Fibroblast of lung (primary cell): Measurements from ENCODE around the gene FANCE. TPM values are rescaled to one million over a fixed set of nuclear protein-coding genes. Genes with fewer than 3 reads are reported as not detected.
"Not testable (repeated sequence)": the region's sequence is repeated elsewhere in the genome, so short reads cannot be mapped to it uniquely, and the experiment has no call there.

Experiments used
- DNase-seq, 2 donors: peaks; one replicate each; pipeline versions ENCODE4 v3.0.0 to v3.0.0-alpha.2; 2010; ENCODE audit warnings: low read depth in 2 of 2
- H2AFZ ChIP-seq: 2 replicates; pipeline ENCODE4 v1.5.1; 2012; ENCODE audit warnings: low read length, control low read depth, inconsistent platforms
- H3K27ac ChIP-seq: 2 replicates; pipeline ENCODE4 v1.5.1; 2011; ENCODE audit warnings: low read length, control low read depth; ENCODE audit not compliant: insufficient read depth
- H3K27me3 ChIP-seq: 2 replicates; pipeline ENCODE4 v1.5.1; 2011; ENCODE audit warnings: mild to moderate bottlenecking, low read length; ENCODE audit not compliant: control insufficient read depth, insufficient read depth
- H3K36me3 ChIP-seq: 2 replicates; pipeline ENCODE4 v1.5.1; 2011; ENCODE audit warnings: low read length; ENCODE audit not compliant: control insufficient read depth, insufficient read depth
- H3K4me1 ChIP-seq: 2 replicates; pipeline ENCODE4 v1.5.1; 2011; ENCODE audit warnings: low read length; ENCODE audit not compliant: control insufficient read depth, insufficient read depth; ENCODE audit errors: extremely low read depth
- H3K4me2 ChIP-seq: 2 replicates; pipeline ENCODE4 v1.5.1; 2011; ENCODE audit warnings: low read length, control low read depth; ENCODE audit not compliant: insufficient read depth; ENCODE audit errors: extremely low read depth
- H3K4me3 ChIP-seq, 4 experiments: fragments of 200-600 bp in 1 of 4; sonication (generic) in 1 of 4; replicated peaks in 1 of 4; 2 replicates each; pipeline ENCODE4 v1.5.1; 2011 to 2016; ENCODE audit warnings: low read length in 4 of 4, low read depth in 3 of 4, mild to moderate bottlenecking in 3 of 4, control low read depth in 2 of 4, inconsistent platforms in 1 of 4, mixed read lengths in 1 of 4; ENCODE audit not compliant: insufficient read depth in 1 of 4; ENCODE audit errors: control extremely low read depth in 1 of 4
- H3K79me2 ChIP-seq: 2 replicates; pipeline ENCODE4 v1.5.1; 2012; ENCODE audit warnings: mild to moderate bottlenecking, low read length, inconsistent platforms; ENCODE audit not compliant: control insufficient read depth, insufficient read depth
- H3K9ac ChIP-seq: 2 replicates; pipeline ENCODE4 v1.5.1; 2011; ENCODE audit warnings: mild to moderate bottlenecking, low read length, control low read depth; ENCODE audit not compliant: insufficient read depth
- H3K9me3 ChIP-seq: 2 replicates; pipeline ENCODE4 v1.5.1; 2012; ENCODE audit warnings: low read depth, low read length; ENCODE audit not compliant: control insufficient read depth, insufficient read depth
- H4K20me1 ChIP-seq: 2 replicates; pipeline ENCODE4 v1.5.1; 2011; ENCODE audit warnings: low read length; ENCODE audit not compliant: control insufficient read depth, insufficient read depth; ENCODE audit errors: extremely low read depth
- EZH2 ChIP-seq: IDR thresholded peaks from 2 replicates; pipeline ENCODE4 v1.5.1; 2012; ENCODE audit warnings: low read length, control low read depth, mild to moderate bottlenecking; ENCODE audit errors: missing control alignments
- polyA plus RNA-seq, 2 donors: library from polyadenylated mRNA; depleted of rRNA in 1 of 2; stranded (reverse) in 1 of 2; unstranded in 1 of 2; fragments of >200 nt; gene quantifications; 2 replicates each; pipeline ENCODE4 v1.2.1, GENCODE V29; 2011 to 2012; ENCODE audit warnings: missing spikeins in 1 of 2
- total RNA-seq: library from RNA; depleted of rRNA; stranded (reverse); fragments of >200 nt; gene quantifications from 2 replicates; pipeline ENCODE4 v1.2.1, GENCODE V29; 2014
- TF ChIP-seq, protein P1 (sequence below), 2 donors: IDR thresholded peaks in 1 of 2; conservative IDR thresholded peaks in 1 of 2; 1 replicate in 1 of 2; 2 replicates in 1 of 2; pipeline ENCODE4 v1.5.1; 2011 to 2012; ENCODE audit warnings: low read length in 2 of 2, control low read depth in 1 of 2, inconsistent platforms in 1 of 2, low read depth in 1 of 2, mild to moderate bottlenecking in 1 of 2

The FANCE gene
- total and polyA plus RNA-seq, 2 donors (not counting 1 experiment from before 2014, with no cell fraction given): 3.2 to 10.7 TPM

DNA sequence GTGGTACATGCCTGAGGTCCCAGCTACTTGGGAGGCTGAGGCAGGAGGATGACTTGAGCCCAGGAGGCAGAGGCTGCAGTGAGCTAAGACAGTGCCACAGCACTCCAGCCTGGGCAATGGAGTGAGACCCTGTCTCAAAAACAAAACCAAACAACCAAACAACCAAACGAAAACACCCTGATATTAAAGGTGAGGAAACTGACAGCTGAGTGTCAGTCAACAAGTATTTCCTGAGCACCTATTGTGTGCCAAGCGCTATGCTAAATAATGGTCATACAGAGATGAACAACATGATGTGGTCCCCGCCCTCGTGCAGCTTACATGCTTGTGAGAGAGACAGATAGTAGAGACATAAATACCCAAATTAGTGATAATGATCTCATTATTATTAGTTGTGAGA, 62.4 kb downstream of the FANCE start:
- no peak overlapping the region for H3K9ac ChIP-seq

DNA sequence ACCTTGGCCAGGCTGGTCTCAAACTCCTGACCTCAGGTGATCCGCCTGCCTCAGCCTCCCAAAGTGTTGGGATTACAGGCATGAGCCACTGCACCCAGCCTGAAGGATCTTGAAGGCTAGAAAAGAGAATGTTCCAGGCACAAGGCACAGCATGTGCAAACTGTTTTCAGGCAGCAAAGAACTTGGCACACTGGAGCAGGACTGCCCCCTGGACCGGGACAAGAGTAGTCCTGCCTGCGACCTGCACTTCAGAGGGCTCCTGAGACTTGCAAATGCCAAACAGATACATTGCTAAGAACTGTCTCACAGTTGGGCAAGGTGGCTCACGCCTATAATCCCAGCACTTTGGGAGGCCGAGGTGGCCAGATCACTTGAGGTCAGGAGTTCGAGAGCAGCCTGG, 63.8 kb downstream of the FANCE start:
- H3K4me1 ChIP-seq, H3K9me3 ChIP-seq, H3K36me3 ChIP-seq, H4K20me1 ChIP-seq, H3K27ac ChIP-seq, H2AFZ ChIP-seq, H3K27me3 ChIP-seq, H3K4me2 ChIP-seq, DNase-seq, H3K4me3 ChIP-seq, H3K79me2 ChIP-seq, H3K9ac ChIP-seq: not testable (repeated sequence)

More for the DNA sequence above, 62.4 kb downstream of the FANCE start:
- DNase-seq: no peak
- Histone ChIP-seq H3K27me3 (peaks cover 17% of the 10 kb centered on the region), H3K4me3 (no peak overlapping the region), H2AFZ (no peak overlapping the region), H3K4me1 (no peaks in the 10 kb centered on the region), H3K9me3 (no peaks in the 10 kb centered on the region), H3K4me2 (no peak overlapping the region), H4K20me1 (no peaks in the 10 kb centered on the region), H3K36me3 (no peaks in the 10 kb centered on the region), H3K79me2 (no peaks in the 10 kb centered on the region), H3K27ac (no peak overlapping the region)
- TF ChIP-seq EZH2: no peak
- TF ChIP-seq, protein P1, sequence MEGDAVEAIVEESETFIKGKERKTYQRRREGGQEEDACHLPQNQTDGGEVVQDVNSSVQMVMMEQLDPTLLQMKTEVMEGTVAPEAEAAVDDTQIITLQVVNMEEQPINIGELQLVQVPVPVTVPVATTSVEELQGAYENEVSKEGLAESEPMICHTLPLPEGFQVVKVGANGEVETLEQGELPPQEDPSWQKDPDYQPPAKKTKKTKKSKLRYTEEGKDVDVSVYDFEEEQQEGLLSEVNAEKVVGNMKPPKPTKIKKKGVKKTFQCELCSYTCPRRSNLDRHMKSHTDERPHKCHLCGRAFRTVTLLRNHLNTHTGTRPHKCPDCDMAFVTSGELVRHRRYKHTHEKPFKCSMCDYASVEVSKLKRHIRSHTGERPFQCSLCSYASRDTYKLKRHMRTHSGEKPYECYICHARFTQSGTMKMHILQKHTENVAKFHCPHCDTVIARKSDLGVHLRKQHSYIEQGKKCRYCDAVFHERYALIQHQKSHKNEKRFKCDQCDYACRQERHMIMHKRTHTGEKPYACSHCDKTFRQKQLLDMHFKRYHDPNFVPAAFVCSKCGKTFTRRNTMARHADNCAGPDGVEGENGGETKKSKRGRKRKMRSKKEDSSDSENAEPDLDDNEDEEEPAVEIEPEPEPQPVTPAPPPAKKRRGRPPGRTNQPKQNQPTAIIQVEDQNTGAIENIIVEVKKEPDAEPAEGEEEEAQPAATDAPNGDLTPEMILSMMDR (conservative IDR thresholded peaks at IDR 0.05 in 1 of 2, IDR thresholded peaks at IDR 0.05 in 1 of 2; ENCODE audit: low read depth in 1 of 2, low read length in 2 of 2): no peak

Other genes with a start within 250 kb of the FANCE start
- under 0.01 TPM in 2 replicates for gene SCUBE3, start 238.4 kb upstream of the FANCE start, total RNA-seq
- gene SCUBE3, start 238.4 kb upstream of the FANCE start, polyA plus RNA-seq: 0.29 and 1.2 TPM in 2 replicates
- 9.8 and 19.5 TPM in 2 replicates for gene ZNF76, start 192.6 kb upstream of the FANCE start, total RNA-seq
- gene ZNF76, start 192.6 kb upstream of the FANCE start, polyA plus RNA-seq: 9.6 and 11.4 TPM in 2 replicates
- gene DEF6, start 154.5 kb upstream of the FANCE start, total RNA-seq: 0.33 and 0.51 TPM in 2 replicates
- 0.12 and 0.17 TPM in 2 replicates for gene DEF6, start 154.5 kb upstream of the FANCE start, polyA plus RNA-seq
- gene PPARD, start 109.8 kb upstream of the FANCE start, total RNA-seq: 9.8 and 16.3 TPM in 2 replicates
- 14.8 and 27.5 TPM in 2 replicates for gene PPARD, start 109.8 kb upstream of the FANCE start, polyA plus RNA-seq
- 1,754 and 2,463 TPM in 2 replicates for gene RPL10A, start 16.1 kb downstream of the FANCE start, total RNA-seq
- gene RPL10A, start 16.1 kb downstream of the FANCE start, polyA plus RNA-seq: 1,911 and 1,987 TPM in 2 replicates
- gene TEAD3, start 44.7 kb downstream of the FANCE start, total RNA-seq: 7.7 and 9.6 TPM in 2 replicates
- 25.8 and 26.7 TPM in 2 replicates for gene TEAD3, start 44.7 kb downstream of the FANCE start, polyA plus RNA-seq
- not detected in 2 replicates for gene TULP1, start 60.6 kb downstream of the FANCE start, total RNA-seq
- gene TULP1, start 60.6 kb downstream of the FANCE start, polyA plus RNA-seq: not detected in 2 replicates
- gene FKBP5, start 236.6 kb downstream of the FANCE start, total RNA-seq: 13.4 and 16.3 TPM in 2 replicates
- 10.9 and 13.1 TPM in 2 replicates for gene FKBP5, start 236.6 kb downstream of the FANCE start, polyA plus RNA-seq